A673 (cell line): ENCODE results near the gene ACSL5. TPM values are rescaled to one million over a fixed set of nuclear protein-coding genes. Genes with fewer than 3 reads are reported as not detected.

Source experiments
- BruUV-seq: library from RNA; stranded (reverse); fragments of 400-500 nt; replicated peaks from 2 replicates; lab custom pipeline; 2021; lab: Mats Ljungman, UMichigan
- CTCF ChIA-PET: fragments of 300-600 bp; sonication (Branson Sonifier 250); formaldehyde crosslinking; loops from one replicate; lab custom pipeline; 2022; ENCODE audit warnings: antibody characterized with exemption; lab: Charles Lee
- POLR2A ChIA-PET: fragments of 300-600 bp; sonication (Branson Sonifier 250); formaldehyde crosslinking; loops from one replicate; lab custom pipeline; 2022; ENCODE audit warnings: antibody characterized with exemption; ENCODE audit not compliant: low non-redundant PET; lab: Charles Lee
- DNase-seq: peaks from one replicate; pipeline ENCODE4 v3.0.0-alpha.2; 2015; ENCODE audit warnings: low spot score
- H3K27ac ChIP-seq: fragments of 200-600 bp; sonication (generic); 2 replicates; pipeline ENCODE4 v1.5.1; 2016; ENCODE audit warnings: mixed run types, low read depth, mild to moderate bottlenecking, mixed read lengths, antibody characterized with exemption, low read length; ENCODE audit not compliant: poor library complexity, severe bottlenecking
- H3K27me3 ChIP-seq: fragments of 200-600 bp; sonication (generic); replicated peaks from 2 replicates; pipeline ENCODE4 v1.6.1; 2017; ENCODE audit warnings: mixed run types, low read depth, mild to moderate bottlenecking, mixed read lengths, antibody characterized with exemption, low read length; ENCODE audit not compliant: insufficient read depth, poor library complexity
- H3K36me3 ChIP-seq: fragments of 200-600 bp; sonication (generic); 2 replicates; pipeline ENCODE4 v1.6.1; 2016; ENCODE audit warnings: mixed run types, mild to moderate bottlenecking, mixed read lengths, antibody characterized with exemption, low read length; ENCODE audit not compliant: insufficient read depth, poor library complexity, severe bottlenecking
- H3K4me1 ChIP-seq: fragments of 200-600 bp; sonication (generic); 2 replicates; pipeline ENCODE4 v1.6.1; 2017; ENCODE audit warnings: mixed run types, mild to moderate bottlenecking, mixed read lengths, antibody characterized with exemption, low read length; ENCODE audit not compliant: insufficient read depth, poor library complexity, severe bottlenecking
- H3K4me3 ChIP-seq: fragments of 200-600 bp; sonication (generic); 2 replicates; pipeline ENCODE4 v1.5.1; 2016; ENCODE audit warnings: low read depth, mixed run types, mild to moderate bottlenecking, mixed read lengths, low read length; ENCODE audit not compliant: poor library complexity, severe bottlenecking
- H3K9me3 ChIP-seq: fragments of 200-600 bp; sonication (generic); 2 replicates; pipeline ENCODE4 v1.6.1; 2016; ENCODE audit warnings: mixed run types, low read depth, mild to moderate bottlenecking, mixed read lengths, antibody characterized with exemption, low read length; ENCODE audit not compliant: poor library complexity, severe bottlenecking
- EZH2 ChIP-seq: fragments of 200-600 bp; sonication (generic); IDR thresholded peaks from 2 replicates; pipeline ENCODE4 v1.6.1; 2017; ENCODE audit warnings: borderline replicate concordance, low read depth, mild to moderate bottlenecking, mixed read lengths, antibody characterized with exemption, low read length; ENCODE audit not compliant: poor library complexity, severe bottlenecking
- intact Hi-C: fragments of 100-400 bp; cut with micrococcal nuclease; formaldehyde crosslinking; loops from one replicate; pipeline ENCODE4 v1.10.0; 2022; ENCODE audit not compliant: unreplicated experiment
- total RNA-seq: library from RNA; stranded (reverse); gene quantifications from 2 replicates; pipeline ENCODE4 v1.2.3, GENCODE V29; 2021
- TF ChIP-seq, protein P1 (sequence below): fragments of 300-800, 200-600 bp; sonication (generic); conservative IDR thresholded peaks from 2 replicates; pipeline ENCODE4 v1.5.1; 2017; ENCODE audit warnings: low read depth, mild to moderate bottlenecking, antibody characterized with exemption, low read length, moderate library complexity, mixed read lengths

Gene ACSL5
- total RNA-seq, 1 experiment from 2014 or later = 1.0 TPM

DNA sequence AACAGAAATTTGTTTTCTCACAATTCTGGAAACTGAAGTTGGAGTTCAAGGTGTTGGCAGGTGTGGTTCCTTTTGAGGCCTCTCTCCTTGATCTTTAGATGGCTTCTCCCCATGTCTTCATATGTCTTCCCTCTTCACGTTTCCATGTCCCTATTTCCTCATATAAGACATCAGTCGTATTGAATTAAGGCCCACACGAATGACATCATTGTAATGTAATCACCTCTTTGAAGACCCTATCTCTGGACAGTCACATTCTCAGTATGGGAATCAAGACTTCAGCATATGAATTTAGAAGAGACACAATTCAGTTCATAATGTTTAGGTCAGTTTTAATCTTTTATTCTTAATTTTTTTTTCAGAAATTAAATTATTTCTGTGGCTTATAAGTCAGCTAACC, 92.9 kb downstream of the ACSL5 start:
- peaks cover 15% of the 10 kb centered on the region for H3K36me3 ChIP-seq
- no peaks in the 10 kb centered on the region for H3K27me3 ChIP-seq
- no peaks in the 10 kb centered on the region for H3K4me1 ChIP-seq
- CTCF ChIA-PET = no interaction called here
- H3K9me3 ChIP-seq = no peaks in the 10 kb centered on the region
- BruUV-seq = no TSS peak
- POLR2A ChIA-PET = no interaction called here
- TF ChIP-seq, protein P1, sequence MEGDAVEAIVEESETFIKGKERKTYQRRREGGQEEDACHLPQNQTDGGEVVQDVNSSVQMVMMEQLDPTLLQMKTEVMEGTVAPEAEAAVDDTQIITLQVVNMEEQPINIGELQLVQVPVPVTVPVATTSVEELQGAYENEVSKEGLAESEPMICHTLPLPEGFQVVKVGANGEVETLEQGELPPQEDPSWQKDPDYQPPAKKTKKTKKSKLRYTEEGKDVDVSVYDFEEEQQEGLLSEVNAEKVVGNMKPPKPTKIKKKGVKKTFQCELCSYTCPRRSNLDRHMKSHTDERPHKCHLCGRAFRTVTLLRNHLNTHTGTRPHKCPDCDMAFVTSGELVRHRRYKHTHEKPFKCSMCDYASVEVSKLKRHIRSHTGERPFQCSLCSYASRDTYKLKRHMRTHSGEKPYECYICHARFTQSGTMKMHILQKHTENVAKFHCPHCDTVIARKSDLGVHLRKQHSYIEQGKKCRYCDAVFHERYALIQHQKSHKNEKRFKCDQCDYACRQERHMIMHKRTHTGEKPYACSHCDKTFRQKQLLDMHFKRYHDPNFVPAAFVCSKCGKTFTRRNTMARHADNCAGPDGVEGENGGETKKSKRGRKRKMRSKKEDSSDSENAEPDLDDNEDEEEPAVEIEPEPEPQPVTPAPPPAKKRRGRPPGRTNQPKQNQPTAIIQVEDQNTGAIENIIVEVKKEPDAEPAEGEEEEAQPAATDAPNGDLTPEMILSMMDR = no peak
- no peak for TF ChIP-seq EZH2
- DNase-seq = no peak
- no peak overlapping the region for H3K4me3 ChIP-seq
- H3K27ac ChIP-seq = no peak overlapping the region
- intact Hi-C loops = no loop called here

DNA sequence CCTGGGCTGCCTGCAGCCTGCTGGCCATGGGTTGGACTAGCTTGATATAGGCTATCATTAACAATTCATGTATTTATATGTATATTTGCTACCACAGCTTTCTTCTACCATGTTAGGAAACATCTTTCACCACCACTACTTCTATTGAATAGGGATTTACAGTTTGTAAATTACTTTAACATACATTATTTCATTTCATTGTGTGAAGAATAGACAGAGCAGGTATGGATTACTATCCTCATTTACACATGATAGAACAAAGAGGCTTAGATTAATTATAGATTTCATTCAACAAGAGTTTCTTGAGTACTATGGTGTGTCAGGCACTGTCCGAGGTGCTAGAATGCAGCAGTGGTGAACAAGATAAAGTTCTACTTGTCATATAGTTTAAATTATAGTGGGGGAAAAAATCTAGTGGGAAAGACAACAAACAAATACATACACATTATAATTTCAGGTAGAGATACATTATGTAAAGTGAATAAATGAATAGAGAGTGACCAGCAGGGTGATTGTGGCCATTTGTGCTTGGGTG, 93.7 kb downstream of the ACSL5 start:
- H3K4me3 ChIP-seq = no peak overlapping the region
- no TSS peak for BruUV-seq
- intact Hi-C loops = no loop called here
- POLR2A ChIA-PET = no interaction called here
- peaks cover 15% of the 10 kb centered on the region for H3K36me3 ChIP-seq
- H3K27me3 ChIP-seq = no peaks in the 10 kb centered on the region
- no peaks in the 10 kb centered on the region for H3K9me3 ChIP-seq
- no peak overlapping the region for H3K27ac ChIP-seq
- H3K4me1 ChIP-seq = no peaks in the 10 kb centered on the region
- no peak for DNase-seq
- TF ChIP-seq, protein P1 = no peak
- TF ChIP-seq EZH2 = no peak
- CTCF ChIA-PET = no interaction called here

DNA sequence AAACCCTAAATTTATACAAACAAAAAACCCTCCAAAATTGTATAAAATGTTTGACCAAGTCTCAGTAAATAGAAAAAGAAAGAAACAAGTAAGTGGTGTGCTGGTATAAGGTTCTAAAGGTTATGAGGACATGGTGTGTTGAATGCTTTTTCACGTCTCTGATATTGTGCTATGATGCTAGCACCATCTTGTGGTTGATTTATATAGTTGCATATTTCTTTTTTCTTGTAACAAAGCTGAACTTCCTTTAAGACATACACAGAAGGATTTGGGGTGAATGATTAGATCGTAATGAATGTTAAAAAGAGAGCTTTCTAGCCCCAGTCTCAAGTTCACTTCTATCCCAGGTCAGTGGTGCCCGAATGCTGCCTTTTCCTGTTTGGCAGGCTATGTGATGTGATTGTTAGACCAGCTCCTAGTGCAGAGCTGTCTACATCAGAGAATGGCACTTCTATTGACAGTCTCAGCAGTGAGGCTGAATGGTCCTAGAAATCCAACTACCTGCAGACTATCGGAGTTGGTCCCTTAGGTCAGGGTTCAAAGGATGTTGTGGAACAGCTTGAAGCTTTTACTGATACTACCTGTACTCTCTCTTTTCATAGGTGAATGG, 98.1 kb downstream of the ACSL5 start:
- TF ChIP-seq, protein P1 = peak; percentile 78
- TF ChIP-seq EZH2 = no peak
- BruUV-seq = no TSS peak
- H3K27me3 ChIP-seq = no peaks in the 10 kb centered on the region
- H3K9me3 ChIP-seq = no peaks in the 10 kb centered on the region
- ChIA-PET CTCF (interaction anchor here (0.6 to 1.0 kb wide), 8 partner anchors 8 to 1553 kb away, joined by 3 to 10 read pairs (median 3); partner anchors contain the start of genes BBIP1, SHOC2, VTI1A and ZDHHC6), POLR2A (no interaction called here)
- H3K36me3 ChIP-seq = peaks cover under 1% of the 10 kb centered on the region
- no peak overlapping the region for H3K27ac ChIP-seq
- DNase-seq = peak; percentile 70
- no peak overlapping the region for H3K4me3 ChIP-seq
- peaks cover 6% of the 10 kb centered on the region for H3K4me1 ChIP-seq
- intact Hi-C loops = loop anchor here (10.0 kb wide), 1 partner anchor 653 kb away; no protein-coding TSS in a partner anchor
